Measurements from ENCODE around the gene CES3. TPM values are rescaled to one million over a fixed set of nuclear protein-coding genes. Genes with fewer than 3 reads are reported as not detected.

CES3 gene
- total RNA-seq, 4 donors from 2014 or later = 28.9 to 227 (median 161) TPM

DNA sequence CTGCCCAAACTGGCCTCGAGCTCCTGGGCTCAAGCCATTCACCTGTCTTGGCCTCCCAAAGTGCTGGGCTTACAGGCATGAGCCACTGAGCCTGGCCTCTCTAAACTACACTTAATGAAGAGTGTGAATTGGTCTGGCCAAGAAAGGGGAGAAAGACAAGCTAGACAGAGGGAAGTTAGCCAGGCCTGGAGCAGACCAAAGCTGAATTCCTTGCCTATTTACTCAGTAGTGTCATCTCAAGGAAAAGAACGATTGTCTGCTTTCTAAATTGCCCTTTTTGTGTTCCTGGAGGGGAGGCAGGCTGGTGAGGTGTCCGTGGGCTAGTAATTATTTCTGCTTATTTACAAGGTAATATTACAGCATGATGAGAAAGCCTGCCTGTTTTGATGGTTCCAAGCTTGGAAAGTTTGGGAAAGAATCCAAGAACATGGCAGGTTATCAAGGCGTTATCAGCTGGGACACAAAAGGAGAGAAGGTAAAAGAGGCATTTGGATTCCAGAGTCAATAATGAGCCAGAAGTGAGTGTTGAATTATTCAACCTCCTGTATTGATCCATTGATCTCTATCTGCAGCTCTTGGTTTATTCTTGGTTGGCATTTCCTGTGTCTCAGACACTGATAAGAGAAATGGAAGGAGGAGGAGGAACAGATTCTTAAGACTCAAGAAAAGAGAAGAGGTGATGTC is 61.6 kb downstream of the CES3 start:
- H3K27ac ChIP-seq = no peak overlapping the region
- no peaks in the 10 kb centered on the region for H3K36me3 ChIP-seq
- no peaks in the 10 kb centered on the region for H3K27me3 ChIP-seq
- no peak overlapping the region for H3K4me3 ChIP-seq
- H3K9me3 ChIP-seq = no peaks in the 10 kb centered on the region
- DNase-seq = peak in 1 of 3 donors; percentile 8
- TF ChIP-seq POLR2A (IDR thresholded peaks at IDR 0.05) = no peak
- TF ChIP-seq, protein P1, sequence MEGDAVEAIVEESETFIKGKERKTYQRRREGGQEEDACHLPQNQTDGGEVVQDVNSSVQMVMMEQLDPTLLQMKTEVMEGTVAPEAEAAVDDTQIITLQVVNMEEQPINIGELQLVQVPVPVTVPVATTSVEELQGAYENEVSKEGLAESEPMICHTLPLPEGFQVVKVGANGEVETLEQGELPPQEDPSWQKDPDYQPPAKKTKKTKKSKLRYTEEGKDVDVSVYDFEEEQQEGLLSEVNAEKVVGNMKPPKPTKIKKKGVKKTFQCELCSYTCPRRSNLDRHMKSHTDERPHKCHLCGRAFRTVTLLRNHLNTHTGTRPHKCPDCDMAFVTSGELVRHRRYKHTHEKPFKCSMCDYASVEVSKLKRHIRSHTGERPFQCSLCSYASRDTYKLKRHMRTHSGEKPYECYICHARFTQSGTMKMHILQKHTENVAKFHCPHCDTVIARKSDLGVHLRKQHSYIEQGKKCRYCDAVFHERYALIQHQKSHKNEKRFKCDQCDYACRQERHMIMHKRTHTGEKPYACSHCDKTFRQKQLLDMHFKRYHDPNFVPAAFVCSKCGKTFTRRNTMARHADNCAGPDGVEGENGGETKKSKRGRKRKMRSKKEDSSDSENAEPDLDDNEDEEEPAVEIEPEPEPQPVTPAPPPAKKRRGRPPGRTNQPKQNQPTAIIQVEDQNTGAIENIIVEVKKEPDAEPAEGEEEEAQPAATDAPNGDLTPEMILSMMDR (IDR thresholded peaks at IDR 0.05) = no peak
- H3K4me1 ChIP-seq = no peaks in the 10 kb centered on the region

DNA sequence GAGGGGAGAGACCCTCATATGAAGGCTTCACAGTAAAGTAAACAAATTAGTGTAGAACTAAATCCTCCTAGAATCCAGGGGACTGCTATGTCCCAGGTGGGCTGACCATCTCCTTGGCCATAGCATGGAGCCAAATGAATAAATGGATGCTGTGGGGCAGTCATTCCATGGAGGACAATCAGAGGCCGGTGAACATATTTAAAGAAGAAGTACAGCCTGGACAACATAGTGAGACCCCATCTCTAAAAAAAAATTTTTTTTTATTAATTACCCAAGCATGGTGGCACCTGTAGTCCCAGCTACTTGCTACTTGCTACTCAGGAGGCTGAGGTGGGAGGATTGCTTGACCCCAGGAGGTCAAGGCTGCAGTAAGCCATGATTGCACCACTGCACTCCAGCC is 62.6 kb downstream of the CES3 start:
- Histone ChIP-seq H3K27ac (no peak overlapping the region), H3K4me1 (no peaks in the 10 kb centered on the region), H3K27me3 (no peaks in the 10 kb centered on the region), H3K9me3 (no peaks in the 10 kb centered on the region), H3K36me3 (no peaks in the 10 kb centered on the region), H3K4me3 (no peak overlapping the region)
- TF ChIP-seq, protein P1 (IDR thresholded peaks at IDR 0.05) = no peak
- no peak for TF ChIP-seq POLR2A (IDR thresholded peaks at IDR 0.05)
- DNase-seq = peak in 1 of 3 donors; percentile 11

Small RNA genes within 50 kb of the gene (small RNA-seq; reads per million reads assigned to genes)
- 0 reads per million in 2 donors for gene RN7SL543P

Other genes with a start within 250 kb of the CES3 start
- gene DYNC1LI2, start 209.7 kb upstream of the CES3 start, total RNA-seq = 100 to 1,000 TPM; 167 to 337 (median 206) TPM
- gene TERB1, start 159.7 kb upstream of the CES3 start, total RNA-seq = under 1 TPM in 1 of 4 donors, not detected in 3; 0.40 TPM
- 10 to 100 TPM; 33.6 to 51.3 (median 43.0) TPM for gene NAE1, start 130.3 kb upstream of the CES3 start, total RNA-seq
- 10 to 100 TPM; 13.2 to 59.4 (median 32.2) TPM for gene CA7, start 116.9 kb upstream of the CES3 start, total RNA-seq
- 10 to 100 TPM; 12.1 to 27.9 (median 15.3) TPM for gene PDP2, start 80.8 kb upstream of the CES3 start, total RNA-seq
- 10 to 100 TPM in 3 of 4 donors, not detected in 1; 11.3 to 19.5 (median 15.4) TPM for gene CDH16, start 42.4 kb upstream of the CES3 start, total RNA-seq
- gene RRAD, start 35.7 kb upstream of the CES3 start, total RNA-seq = 1 to 10 TPM in 3 of 4 donors, under 1 TPM in 1; 0.53 to 4.1 (median 2.8) TPM
- 10 to 100 TPM; 28.1 to 72.7 (median 55.2) TPM for gene CIAO2B, start 26.9 kb upstream of the CES3 start, total RNA-seq
- gene CES2, start 25.8 kb upstream of the CES3 start, total RNA-seq = 1,000 to 10,000 TPM in 3 of 4 donors, 100 to 1,000 TPM in 1; 113 to 4,512 (median 3,000) TPM
- 10 to 100 TPM; 13.7 to 26.5 (median 17.9) TPM for gene CES4A, start 27.3 kb downstream of the CES3 start, total RNA-seq
- gene CBFB, start 67.9 kb downstream of the CES3 start, total RNA-seq = 10 to 100 TPM; 14.0 to 30.5 (median 26.6) TPM
- gene PHAF1, start 148.7 kb downstream of the CES3 start, total RNA-seq = 10 to 100 TPM; 11.4 to 30.6 (median 20.4) TPM
- 1 to 10 TPM; 2.5 to 4.0 (median 3.5) TPM for gene B3GNT9, start 189.7 kb downstream of the CES3 start, total RNA-seq
- 10 to 100 TPM; 23.5 to 52.0 (median 32.0) TPM for gene TRADD, start 198.6 kb downstream of the CES3 start, total RNA-seq
- 10 to 100 TPM; 19.6 to 57.1 (median 35.1) TPM for gene FBXL8, start 198.7 kb downstream of the CES3 start, total RNA-seq
- gene HSF4, start 203.5 kb downstream of the CES3 start, total RNA-seq = 100 to 1,000 TPM in 1 of 4 donors, 10 to 100 TPM in 3; 15.6 to 140 (median 69.8) TPM
- gene NOL3, start 209.3 kb downstream of the CES3 start, total RNA-seq = 10 to 100 TPM; 24.4 to 65.2 (median 34.1) TPM
- 10 to 100 TPM; 20.8 to 57.8 (median 42.3) TPM for gene MATCAP1, start 222.7 kb downstream of the CES3 start, total RNA-seq
- 10 to 100 TPM in 1 of 4 donors, 1 to 10 TPM in 3; 1.2 to 10.9 (median 4.7) TPM for gene EXOC3L1, start 228.9 kb downstream of the CES3 start, total RNA-seq
- gene E2F4, start 230.9 kb downstream of the CES3 start, total RNA-seq = 100 to 1,000 TPM; 122 to 182 (median 144) TPM
- gene ELMO3, start 237.9 kb downstream of the CES3 start, total RNA-seq = 100 to 1,000 TPM in 1 of 4 donors, 10 to 100 TPM in 3; 25.6 to 119 (median 82.2) TPM